Activated naive CD4-positive, alpha-beta T cell treated with anti-CD3 and anti-CD28 coated beads, Interleukin-2, amount 10 ng/mL, durations not matched to agents 7 days and 5 days (primary cell): ENCODE data around the gene PTPRQ.

Experiments
- CTCF ChIA-PET: fragments of 350-600 bp; sonication (Branson Sonifier 250); formaldehyde crosslinking; loops from one replicate; lab custom pipeline; 2021; ENCODE audit warnings: antibody characterized with exemption; lab: Charles Lee
- DNase-seq: peaks from one replicate; pipeline ENCODE4 v3.0.0-alpha.2; 2020
- H3K27ac Mint-ChIP-seq: one replicate; pipeline ENCODE4 v1.8.0; 2021; ENCODE audit warnings: mild to moderate bottlenecking, moderate library complexity, mixed read lengths
- H3K27me3 Mint-ChIP-seq: one replicate; pipeline ENCODE4 v1.8.0; 2021; ENCODE audit warnings: mild to moderate bottlenecking, mixed read lengths
- H3K36me3 Mint-ChIP-seq: one replicate; pipeline ENCODE4 v1.8.0; 2021; ENCODE audit warnings: mixed read lengths
- H3K4me1 Mint-ChIP-seq: one replicate; pipeline ENCODE4 v1.8.0; 2021; ENCODE audit warnings: mixed read lengths
- H3K4me3 Mint-ChIP-seq: one replicate; pipeline ENCODE4 v1.8.0; 2021; ENCODE audit warnings: mild to moderate bottlenecking, moderate library complexity, mixed read lengths
- H3K9me3 Mint-ChIP-seq: one replicate; pipeline ENCODE4 v1.8.0; 2021; ENCODE audit warnings: mixed read lengths

PTPRQ gene

GRCh38 chr12:80701388-80701787 is 257.4 kb downstream of the PTPRQ start:
- DNase-seq, result no peak
- H3K27ac Mint-ChIP-seq, result no peak overlapping the region
- CTCF ChIA-PET, result no interaction called here
- H3K4me3 Mint-ChIP-seq, result no peak overlapping the region
- no peaks in the 10 kb centered on the region for H3K4me1 Mint-ChIP-seq
- no peaks in the 10 kb centered on the region for H3K9me3 Mint-ChIP-seq
- H3K27me3 Mint-ChIP-seq, result no peaks in the 10 kb centered on the region
- H3K36me3 Mint-ChIP-seq, result no peaks in the 10 kb centered on the region

- Mint-ChIP-seq H3K4me3 (no peak overlapping the region), H3K4me1 (no peaks in the 10 kb centered on the region), H3K27ac (no peak overlapping the region), H3K9me3 (no peaks in the 10 kb centered on the region), H3K36me3 (no peaks in the 10 kb centered on the region), H3K27me3 (peaks cover 13% of the 10 kb centered on the region)
- no peak for DNase-seq
- CTCF ChIA-PET, result no interaction called here
Measured at GRCh38 chr12:80702889-80703805, 259.1 kb downstream of the PTPRQ start.

- no peak for DNase-seq
- H3K4me1 Mint-ChIP-seq, result no peaks in the 10 kb centered on the region
- CTCF ChIA-PET, result no interaction called here
- H3K27me3 Mint-ChIP-seq, result peaks cover 21% of the 10 kb centered on the region
- no peak overlapping the region for H3K27ac Mint-ChIP-seq
- H3K36me3 Mint-ChIP-seq, result no peaks in the 10 kb centered on the region
- H3K9me3 Mint-ChIP-seq, result no peaks in the 10 kb centered on the region
- H3K4me3 Mint-ChIP-seq, result no peak overlapping the region
Measured at GRCh38 chr12:80704420-80704819, 260.4 kb downstream of the PTPRQ start.

- no peak for DNase-seq
- Mint-ChIP-seq H3K4me3 (no peak within 1 kb of the TSS), H3K9me3 (no peaks in the 10 kb centered on the region), H3K27me3 (peaks cover 32% of the 10 kb centered on the region), H3K4me1 (no peaks in the 10 kb centered on the region), H3K36me3 (no peaks in the 10 kb centered on the region), H3K27ac (no peak within 1 kb of the TSS)
- CTCF ChIA-PET, result no interaction called here
Measured at GRCh38 chr12:80707126-80707829, 263.2 kb downstream of the PTPRQ start, which contains the start of gene MYF6. MYF6 (plus strand) TSS chr12:80707634; CDS start chr12:80707720, 86 bp downstream.

- no peaks in the 10 kb centered on the region for H3K4me1 Mint-ChIP-seq
- CTCF ChIA-PET, result no interaction called here
- no peak overlapping the region for H3K4me3 Mint-ChIP-seq
- H3K27ac Mint-ChIP-seq, result no peak overlapping the region
- H3K36me3 Mint-ChIP-seq, result no peaks in the 10 kb centered on the region
- no peaks in the 10 kb centered on the region for H3K9me3 Mint-ChIP-seq
- no peak for DNase-seq
- H3K27me3 Mint-ChIP-seq, result peaks cover 32% of the 10 kb centered on the region
Measured at GRCh38 chr12:80707830-80708258, 263.8 kb downstream of the PTPRQ start.

GRCh38 chr12:80708259-80708974 is 264.4 kb downstream of the PTPRQ start:
- H3K27ac Mint-ChIP-seq, result no peak overlapping the region
- no peak for DNase-seq
- peaks cover 32% of the 10 kb centered on the region for H3K27me3 Mint-ChIP-seq
- H3K4me3 Mint-ChIP-seq, result no peak overlapping the region
- H3K9me3 Mint-ChIP-seq, result no peaks in the 10 kb centered on the region
- CTCF ChIA-PET, result no interaction called here
- no peaks in the 10 kb centered on the region for H3K4me1 Mint-ChIP-seq
- no peaks in the 10 kb centered on the region for H3K36me3 Mint-ChIP-seq

- no peaks in the 10 kb centered on the region for H3K9me3 Mint-ChIP-seq
- no peaks in the 10 kb centered on the region for H3K4me1 Mint-ChIP-seq
- H3K27me3 Mint-ChIP-seq, result peaks cover 36% of the 10 kb centered on the region
- H3K4me3 Mint-ChIP-seq, result no peak overlapping the region
- no peak overlapping the region for H3K27ac Mint-ChIP-seq
- H3K36me3 Mint-ChIP-seq, result no peaks in the 10 kb centered on the region
- no peak for DNase-seq
- CTCF ChIA-PET, result no interaction called here
Measured at GRCh38 chr12:80708975-80709328, 264.9 kb downstream of the PTPRQ start.

GRCh38 chr12:80709811-80710726 is 266.0 kb downstream of the PTPRQ start:
- no peak overlapping the region for H3K27ac Mint-ChIP-seq
- CTCF ChIA-PET, result no interaction called here
- no peak overlapping the region for H3K4me3 Mint-ChIP-seq
- H3K27me3 Mint-ChIP-seq, result peaks cover 45% of the 10 kb centered on the region
- no peaks in the 10 kb centered on the region for H3K36me3 Mint-ChIP-seq
- H3K9me3 Mint-ChIP-seq, result no peaks in the 10 kb centered on the region
- no peak for DNase-seq
- no peaks in the 10 kb centered on the region for H3K4me1 Mint-ChIP-seq

GRCh38 chr12:80710727-80711449 is 266.9 kb downstream of the PTPRQ start:
- Mint-ChIP-seq H3K36me3 (no peaks in the 10 kb centered on the region), H3K9me3 (no peaks in the 10 kb centered on the region), H3K27ac (no peak overlapping the region), H3K4me1 (no peaks in the 10 kb centered on the region), H3K27me3 (peaks cover 50% of the 10 kb centered on the region), H3K4me3 (no peak overlapping the region)
- DNase-seq, result no peak
- CTCF ChIA-PET, result no interaction called here

- DNase-seq, result no peak
- H3K27ac Mint-ChIP-seq, result no peak overlapping the region
- H3K36me3 Mint-ChIP-seq, result no peaks in the 10 kb centered on the region
- no peaks in the 10 kb centered on the region for H3K9me3 Mint-ChIP-seq
- CTCF ChIA-PET, result interaction anchor here (0.6 kb wide), 1 partner anchor 130 kb away, joined by 3 read pairs; no protein-coding TSS in a partner anchor
- H3K27me3 Mint-ChIP-seq, result peaks cover 60% of the 10 kb centered on the region
- no peak overlapping the region for H3K4me3 Mint-ChIP-seq
- no peaks in the 10 kb centered on the region for H3K4me1 Mint-ChIP-seq
Measured at GRCh38 chr12:80711866-80712265, 267.8 kb downstream of the PTPRQ start.

GRCh38 chr12:80712866-80713265 is 268.8 kb downstream of the PTPRQ start:
- Mint-ChIP-seq H3K27me3 (peaks cover 55% of the 10 kb centered on the region), H3K4me1 (no peaks in the 10 kb centered on the region), H3K9me3 (no peaks in the 10 kb centered on the region), H3K27ac (no peak overlapping the region), H3K36me3 (no peaks in the 10 kb centered on the region), H3K4me3 (no peak overlapping the region)
- no peak for DNase-seq
- CTCF ChIA-PET, result no interaction called here

- Mint-ChIP-seq H3K27me3 (peaks cover 49% of the 10 kb centered on the region), H3K4me3 (no peak overlapping the region), H3K4me1 (no peaks in the 10 kb centered on the region), H3K36me3 (no peaks in the 10 kb centered on the region), H3K9me3 (no peaks in the 10 kb centered on the region), H3K27ac (no peak overlapping the region)
- CTCF ChIA-PET, result no interaction called here
- DNase-seq, result no peak
Measured at GRCh38 chr12:80713419-80713818, 269.4 kb downstream of the PTPRQ start.

GRCh38 chr12:80714055-80714454 is 270.0 kb downstream of the PTPRQ start:
- no peaks in the 10 kb centered on the region for H3K36me3 Mint-ChIP-seq
- H3K27ac Mint-ChIP-seq, result no peak overlapping the region
- DNase-seq, result no peak
- H3K9me3 Mint-ChIP-seq, result no peaks in the 10 kb centered on the region
- CTCF ChIA-PET, result no interaction called here
- H3K4me1 Mint-ChIP-seq, result no peaks in the 10 kb centered on the region
- H3K4me3 Mint-ChIP-seq, result no peak overlapping the region
- peaks cover 44% of the 10 kb centered on the region for H3K27me3 Mint-ChIP-seq
